H1 (cell line): Measurements from ENCODE around the gene TRHDE.

Experiments used
- BRCA1 ChIP-seq: IDR thresholded peaks from 2 replicates; pipeline ENCODE4 v1.6.1; 2012; ENCODE audit warnings: low read depth, low read length, improper control_type of control experiment
- CHD7 ChIP-seq: fragments of 300-600 bp; sonication (generic); IDR thresholded peaks from 2 replicates; pipeline ENCODE4 v1.7.1; 2012; ENCODE audit warnings: low read length, moderate library complexity, mild to moderate bottlenecking, inconsistent platforms; ENCODE audit not compliant: insufficient replicate concordance
- CTCF ChIP-seq, 3 experiments: IDR thresholded peaks; 1 replicate in 2 of 3; 2 replicates in 1 of 3; pipeline versions ENCODE4 v1.5.1 to v1.6.1; 2011; ENCODE audit warnings: low read length in 3 of 3, mild to moderate bottlenecking in 3 of 3, inconsistent platforms in 2 of 3, low read depth in 1 of 3, moderate library complexity in 1 of 3; ENCODE audit not compliant: insufficient read depth in 1 of 3; ENCODE audit errors: control extremely low read depth in 1 of 3
- MAX ChIP-seq: IDR thresholded peaks from 2 replicates; pipeline ENCODE4 v1.6.1; 2012; ENCODE audit warnings: inconsistent platforms
- POLR2A ChIP-seq, 2 experiments: IDR thresholded peaks; 1 replicate in 1 of 2; 2 replicates in 1 of 2; pipeline ENCODE4 v1.6.1; 2011; ENCODE audit warnings: low read depth in 2 of 2, low read length in 2 of 2, mild to moderate bottlenecking in 2 of 2; ENCODE audit errors: control extremely low read depth in 1 of 2

- TF ChIP-seq CTCF (IDR thresholded peaks at IDR 0.05; ENCODE audit: control extremely low read depth in 1 of 3, insufficient read depth in 1 of 3, low read depth in 1 of 3, low read length in 3 of 3) (no peak), CHD7 (no peak), POLR2A (IDR thresholded peaks at IDR 0.05; ENCODE audit: control extremely low read depth in 1 of 2, low read depth in 2 of 2, low read length in 2 of 2) (no peak), BRCA1 (no peak), MAX (no peak)
Measured at GRCh38 chr12:72618764-72619163, 346.6 kb downstream of the TRHDE start.
